ENCODE data around the gene ZDHHC13.

ZDHHC13 gene, protein sequence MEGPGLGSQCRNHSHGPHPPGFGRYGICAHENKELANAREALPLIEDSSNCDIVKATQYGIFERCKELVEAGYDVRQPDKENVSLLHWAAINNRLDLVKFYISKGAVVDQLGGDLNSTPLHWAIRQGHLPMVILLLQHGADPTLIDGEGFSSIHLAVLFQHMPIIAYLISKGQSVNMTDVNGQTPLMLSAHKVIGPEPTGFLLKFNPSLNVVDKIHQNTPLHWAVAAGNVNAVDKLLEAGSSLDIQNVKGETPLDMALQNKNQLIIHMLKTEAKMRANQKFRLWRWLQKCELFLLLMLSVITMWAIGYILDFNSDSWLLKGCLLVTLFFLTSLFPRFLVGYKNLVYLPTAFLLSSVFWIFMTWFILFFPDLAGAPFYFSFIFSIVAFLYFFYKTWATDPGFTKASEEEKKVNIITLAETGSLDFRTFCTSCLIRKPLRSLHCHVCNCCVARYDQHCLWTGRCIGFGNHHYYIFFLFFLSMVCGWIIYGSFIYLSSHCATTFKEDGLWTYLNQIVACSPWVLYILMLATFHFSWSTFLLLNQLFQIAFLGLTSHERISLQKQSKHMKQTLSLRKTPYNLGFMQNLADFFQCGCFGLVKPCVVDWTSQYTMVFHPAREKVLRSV

DNA sequence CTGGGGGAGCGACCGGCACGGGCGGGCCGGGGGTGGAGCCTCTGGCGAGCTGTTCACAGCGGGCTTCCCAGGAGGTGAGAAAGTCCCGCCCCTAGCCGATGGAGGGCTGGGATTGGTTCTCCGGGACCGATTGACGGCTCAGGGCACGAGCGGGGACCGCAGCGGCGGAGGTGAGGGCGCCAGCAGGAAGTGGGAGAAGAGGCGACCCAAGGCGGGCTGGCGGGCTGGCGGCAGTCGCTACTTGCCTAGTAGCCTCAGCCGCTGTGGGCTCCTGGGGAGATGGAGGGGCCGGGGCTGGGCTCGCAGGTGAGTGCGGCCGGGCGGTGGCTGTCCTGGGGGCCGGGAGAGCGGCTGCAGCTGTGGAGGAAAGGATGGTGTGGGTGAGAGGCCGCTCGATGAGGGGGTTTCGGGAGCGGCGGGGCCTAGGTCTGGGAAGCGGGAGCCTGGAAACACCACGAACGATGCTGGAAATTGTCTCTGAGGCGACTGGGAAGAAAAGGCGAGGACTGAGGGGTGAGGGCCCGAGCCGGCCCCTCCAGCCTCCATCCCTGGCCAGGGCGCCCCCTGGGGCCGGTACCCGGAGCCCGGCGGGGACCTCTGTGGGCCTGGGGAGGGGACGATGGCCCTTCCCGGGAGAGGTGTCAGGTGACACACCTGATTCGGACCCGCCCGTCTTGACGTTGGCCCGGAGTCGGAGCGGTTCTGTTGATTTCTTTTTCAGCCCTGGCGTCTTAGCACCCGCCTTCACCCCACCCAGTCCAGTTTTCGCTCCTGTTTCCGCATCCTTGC is at the start of gene ZDHHC13:
Gene ZDHHC13, plus strand, starts transcription at position 198 of the 789 bp plus-strand sequence. Its CDS starts 82 bp downstream, at position 280.
- peak; percentile 93 for DNase-seq

DNA sequence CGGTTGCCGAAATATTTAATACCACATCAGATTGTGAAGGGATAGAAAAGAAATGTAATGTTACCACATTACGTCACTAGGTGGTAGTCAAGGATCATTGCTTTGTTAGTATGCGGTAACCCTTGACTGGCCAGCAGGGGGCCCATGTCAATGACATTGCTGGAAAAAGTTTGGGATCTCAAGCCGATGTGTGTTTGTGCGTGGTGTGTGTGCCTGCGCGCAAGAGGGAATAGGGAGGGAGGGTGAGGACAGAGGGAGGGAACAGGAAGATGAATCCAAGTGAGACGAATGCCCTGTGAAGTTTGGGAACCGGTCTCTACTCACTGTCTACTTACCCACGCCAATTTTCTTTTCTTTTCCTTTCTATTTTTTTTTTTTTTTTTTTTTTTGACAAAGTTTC is 45.7 kb upstream of the ZDHHC13 start:
- DNase-seq: peak; percentile 86

DNA sequence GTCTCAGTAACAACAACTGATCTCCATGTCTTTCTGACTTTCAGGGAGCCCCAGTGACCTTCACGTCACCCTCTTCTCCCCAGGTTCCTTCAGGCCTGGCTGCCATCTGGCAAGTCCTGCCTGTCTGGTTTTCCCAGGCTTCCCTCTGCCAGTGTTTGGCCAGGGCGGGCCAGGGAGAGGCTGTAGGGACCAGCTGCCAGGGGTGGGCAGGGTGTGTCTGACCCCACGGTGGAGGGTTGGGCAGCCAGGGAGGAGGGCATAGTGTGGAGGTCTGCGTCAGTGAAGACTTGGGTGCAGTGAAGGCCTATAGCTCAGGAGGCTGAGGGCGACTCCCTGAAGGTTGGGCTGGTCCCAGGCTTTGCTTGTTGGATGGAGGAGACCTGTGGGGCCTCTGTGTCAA is 44.5 kb upstream of the ZDHHC13 start:
- DNase-seq: no peak

DNA sequence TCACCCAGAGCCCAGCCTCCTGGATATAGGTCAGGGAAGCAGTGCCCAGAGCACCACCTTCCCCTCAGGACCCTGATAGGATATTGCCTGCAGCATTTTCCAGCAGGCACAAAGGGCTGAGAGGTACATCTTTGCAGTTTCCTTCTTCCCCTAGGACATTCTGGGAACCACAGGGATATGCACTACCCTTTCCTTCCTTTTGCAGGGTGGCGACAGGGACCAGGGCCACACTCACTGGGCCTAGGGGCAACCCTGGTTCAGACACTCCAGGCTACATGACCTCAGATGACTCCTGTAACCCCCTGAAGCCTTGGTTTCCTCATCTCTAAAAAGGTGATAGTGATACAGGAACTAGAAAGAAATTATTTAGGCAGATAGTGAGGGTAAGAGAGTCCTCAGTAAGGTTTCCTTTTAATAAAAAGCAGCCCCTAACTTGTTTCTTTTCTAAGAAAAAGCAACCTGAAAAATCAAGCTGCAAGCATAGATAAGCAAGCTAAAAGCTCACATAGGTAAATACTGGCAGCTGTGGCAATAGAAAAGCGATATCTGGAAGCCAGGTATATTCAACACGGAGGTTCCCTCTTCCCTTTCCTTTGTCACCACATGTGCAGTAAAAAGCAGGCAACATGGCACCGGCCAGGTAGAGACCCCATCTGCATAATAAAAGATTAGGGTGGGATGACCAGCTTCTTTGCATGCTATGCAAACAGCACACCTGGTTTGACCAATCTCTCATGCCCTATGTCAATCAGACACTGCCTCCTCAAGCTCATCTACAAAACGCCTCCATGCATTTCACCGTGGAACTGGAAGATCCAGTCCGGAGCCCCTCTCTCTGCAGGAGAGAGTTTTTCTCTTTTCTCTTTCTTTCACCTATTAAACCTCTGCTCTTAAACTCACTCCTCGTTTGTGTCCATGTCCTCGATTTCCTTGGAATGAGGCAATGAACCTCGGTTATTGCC is 43.2 kb upstream of the ZDHHC13 start:
- DNase-seq: no peak

DNA sequence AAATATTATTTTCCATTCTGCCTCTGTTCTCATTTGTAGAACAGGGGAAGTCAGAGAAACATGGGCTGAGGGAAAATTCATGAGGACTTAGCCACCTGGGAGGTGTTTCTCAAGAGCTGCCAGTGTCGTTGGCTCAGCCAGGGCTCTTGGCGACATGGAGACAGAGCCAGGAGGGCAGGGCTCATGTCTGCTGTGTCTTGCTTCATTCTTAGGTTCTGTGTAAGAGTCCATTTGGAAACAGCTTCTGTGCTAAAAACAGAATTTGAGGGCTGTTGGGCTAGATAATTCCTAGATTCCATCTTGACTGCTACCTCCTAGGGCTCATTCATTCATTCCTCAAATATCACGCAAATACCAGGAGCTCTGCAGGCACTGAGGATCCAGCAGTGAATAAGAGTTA is 41.3 kb upstream of the ZDHHC13 start:
- no peak for DNase-seq

DNA sequence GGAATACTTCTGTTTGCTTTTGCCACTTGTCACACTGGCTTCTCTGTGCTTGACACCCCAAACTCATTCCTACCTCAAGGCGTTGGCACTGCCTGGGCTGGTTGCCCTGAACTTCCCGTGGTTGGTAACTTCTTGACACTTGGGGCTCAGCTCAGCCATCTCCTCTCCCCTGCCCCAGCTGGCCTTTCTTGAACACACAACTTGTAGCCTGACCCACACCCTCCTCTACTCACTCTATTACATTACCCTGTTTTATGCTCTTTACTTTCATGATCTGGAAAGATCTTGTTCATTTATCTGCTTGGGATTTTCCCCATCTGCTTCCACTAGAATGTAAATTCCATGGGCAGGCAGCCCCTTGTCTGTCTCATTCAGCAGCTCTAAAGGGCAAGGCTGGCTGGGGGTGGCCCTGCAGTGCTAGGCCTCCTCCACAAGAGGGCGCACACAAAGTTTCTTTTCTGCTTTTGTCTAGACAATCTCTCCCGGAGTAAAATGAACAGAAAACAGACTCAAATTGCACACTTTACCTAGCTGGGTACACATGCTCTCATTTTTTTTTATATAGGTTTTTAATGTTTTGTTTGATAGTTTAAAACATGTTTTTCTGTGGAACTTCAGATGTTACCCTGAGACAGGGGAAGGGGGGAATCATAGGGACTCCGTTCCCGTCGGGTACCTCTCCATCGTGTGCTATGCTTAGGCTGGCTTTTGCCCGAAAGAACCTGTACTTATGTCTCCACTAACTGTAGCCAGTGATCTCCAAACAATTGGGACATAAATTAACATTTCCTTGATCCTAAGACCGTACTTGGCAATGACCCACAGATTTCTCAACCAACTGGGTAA is 40.0 kb upstream of the ZDHHC13 start:
- peak; percentile 43 for DNase-seq

DNA sequence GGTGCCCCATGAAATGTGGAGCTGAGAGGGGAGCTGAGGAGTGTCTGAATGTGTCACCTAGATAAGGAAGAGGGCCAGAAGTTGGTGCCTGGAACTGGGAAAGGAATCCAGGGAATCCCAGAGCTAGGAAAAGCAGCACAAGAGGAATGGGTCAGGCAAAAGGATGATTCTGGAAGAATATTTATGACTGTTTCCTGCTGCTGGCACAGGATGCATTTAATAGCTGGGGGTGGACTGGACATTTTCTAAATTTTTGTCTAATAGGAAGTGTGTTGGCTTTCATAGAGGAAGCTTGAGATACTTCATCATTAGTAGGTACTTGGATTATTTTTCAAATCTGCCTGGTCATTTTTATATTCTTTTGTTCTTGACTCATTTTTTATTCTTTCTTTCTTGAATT is 39.0 kb upstream of the ZDHHC13 start:
- DNase-seq: no peak

DNA sequence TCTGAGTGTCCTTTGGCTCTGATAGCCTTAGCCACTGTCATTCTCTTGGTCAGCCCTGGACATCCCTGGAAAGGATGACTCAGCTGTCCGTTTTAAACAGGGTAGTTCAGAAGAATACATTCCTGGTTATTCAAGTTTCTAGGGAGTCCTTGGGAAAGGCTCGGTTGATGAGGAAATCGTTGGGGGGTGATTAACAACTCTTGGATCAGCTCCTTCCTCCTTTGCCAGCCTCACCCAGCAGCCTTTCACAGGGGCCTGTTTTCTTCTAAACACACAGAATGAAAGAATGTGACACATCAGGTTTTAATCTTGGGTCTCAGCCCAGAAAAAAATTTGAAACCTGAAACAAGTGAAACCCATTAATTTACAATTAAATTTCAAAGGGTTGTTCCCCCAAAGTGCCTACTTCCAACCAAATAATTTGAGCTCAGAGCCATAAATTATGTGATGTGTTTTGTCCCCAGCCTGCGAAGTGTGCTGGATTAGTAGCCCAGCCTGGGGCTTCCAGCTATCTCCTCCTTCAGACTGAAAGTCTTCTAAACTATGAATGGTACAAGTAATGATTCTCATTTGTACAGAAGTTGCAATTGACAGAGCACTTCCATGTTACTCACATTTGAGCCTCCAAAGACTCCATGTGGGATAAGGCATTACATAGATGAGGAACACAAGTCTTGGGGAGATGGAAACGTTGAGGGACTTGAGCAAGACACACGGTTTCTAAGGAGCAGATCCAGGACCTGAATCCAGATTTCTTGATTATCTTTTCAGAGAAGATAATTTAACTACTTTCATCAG is 37.1 kb upstream of the ZDHHC13 start:
- DNase-seq: peak; percentile 17

DNA sequence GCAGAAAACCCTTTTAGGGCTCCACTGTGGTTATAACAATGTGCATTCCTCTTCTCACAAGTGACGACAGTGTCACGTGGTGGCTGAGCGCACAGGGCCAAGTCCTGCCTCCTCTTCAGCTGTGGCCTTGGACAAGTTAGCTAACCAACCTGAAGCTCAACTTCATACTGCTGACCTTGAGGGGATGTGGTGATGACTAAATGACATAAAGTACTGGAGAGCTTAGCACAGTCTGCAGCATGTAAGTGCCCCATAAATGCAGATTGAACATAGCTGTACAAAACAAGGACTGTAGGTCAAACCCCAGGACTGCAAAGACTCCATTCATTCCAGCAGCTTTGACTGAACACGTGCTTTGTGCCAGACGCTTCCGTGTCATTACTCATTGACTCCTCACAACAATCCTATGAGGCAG is 36.4 kb upstream of the ZDHHC13 start:
- DNase-seq: no peak

DNA sequence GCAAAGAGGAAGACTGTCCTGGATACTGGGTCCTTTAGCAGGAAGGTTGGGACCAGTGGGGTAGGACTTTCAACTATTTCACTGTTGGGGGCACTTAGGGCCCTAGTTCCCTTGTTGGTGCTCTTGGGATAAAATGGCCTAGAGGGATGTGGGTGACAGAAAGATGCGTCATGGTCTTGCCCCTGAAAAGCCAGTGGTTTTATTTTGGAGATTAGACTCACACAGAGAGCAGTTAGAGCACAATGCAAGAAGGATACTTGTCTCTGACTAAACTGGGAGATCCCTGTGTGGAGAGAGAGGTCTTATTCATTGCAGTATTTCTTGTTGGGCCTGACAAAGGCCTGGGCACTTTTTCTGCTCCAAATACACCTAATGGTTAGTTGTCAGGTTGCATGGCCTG is 33.8 kb upstream of the ZDHHC13 start:
- no peak for DNase-seq

DNA sequence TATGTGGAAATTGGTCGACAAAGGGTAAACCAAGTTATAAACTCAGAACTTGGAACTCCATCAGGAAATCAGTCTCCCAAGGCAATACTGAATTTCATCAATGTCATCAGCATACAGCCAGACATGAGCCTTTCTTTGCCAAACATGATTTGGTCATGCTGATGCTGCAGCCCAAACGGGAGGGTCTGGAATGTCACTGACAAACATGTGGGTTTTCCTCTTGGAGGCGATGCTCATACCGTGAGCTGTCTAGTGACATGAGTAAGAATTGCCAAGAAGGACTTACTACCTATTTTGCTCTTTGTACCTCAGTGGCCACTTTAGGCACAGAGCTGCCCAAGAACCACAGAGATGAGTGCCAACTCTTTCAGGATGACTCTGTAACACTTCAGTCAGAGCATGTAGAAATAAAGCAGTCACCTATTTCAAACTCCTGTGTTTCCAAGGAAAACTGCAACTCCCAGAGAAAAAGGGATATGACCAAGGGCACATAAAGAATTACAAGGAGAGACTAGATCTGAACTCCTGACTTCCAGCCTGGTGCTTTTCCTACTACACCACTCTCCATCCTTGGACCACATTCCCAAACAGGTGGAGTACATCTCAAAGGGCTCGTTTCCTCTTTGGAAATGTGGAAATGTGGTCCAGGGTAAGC is 32.2 kb upstream of the ZDHHC13 start:
- DNase-seq: no peak

DNA sequence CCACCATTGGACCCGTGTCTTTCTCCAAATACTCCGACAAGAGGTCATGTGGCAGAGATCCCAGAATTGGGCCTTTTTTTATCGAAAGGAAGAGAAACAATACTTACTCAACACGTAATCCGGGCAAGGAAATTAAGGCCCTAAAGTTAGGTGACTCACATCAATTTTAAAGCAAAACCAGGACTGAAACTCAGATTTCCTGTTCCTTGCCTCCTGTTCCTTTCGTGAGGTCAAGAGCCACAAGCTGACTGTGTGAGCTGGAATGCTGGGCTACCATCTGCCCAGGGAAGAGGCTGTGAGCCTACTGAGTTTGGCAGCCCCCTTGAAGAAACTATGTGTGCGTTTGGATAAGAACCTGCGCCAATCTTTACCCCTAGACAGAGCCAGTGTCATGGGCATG is 29.3 kb upstream of the ZDHHC13 start:
- no peak for DNase-seq

DNA sequence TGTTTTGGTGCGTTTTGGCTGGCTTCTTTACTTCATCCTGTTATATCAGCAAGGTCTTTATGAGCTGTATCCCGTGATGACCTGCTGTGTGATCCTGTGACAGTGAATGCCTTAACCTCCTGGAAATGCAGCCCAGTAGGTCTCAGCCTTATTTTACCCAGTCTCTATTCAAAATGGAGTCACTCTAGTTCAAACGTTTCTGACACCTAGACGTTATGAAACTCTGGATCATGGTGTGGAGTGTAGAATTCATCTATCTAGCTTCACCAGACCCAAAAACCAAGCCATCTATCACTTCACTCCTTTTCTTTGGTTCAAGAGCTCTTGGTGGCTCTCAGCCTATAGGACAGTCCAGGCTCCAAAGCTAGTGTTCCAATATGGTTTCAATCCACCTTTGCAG is 28.2 kb upstream of the ZDHHC13 start:
- no peak for DNase-seq

DNA sequence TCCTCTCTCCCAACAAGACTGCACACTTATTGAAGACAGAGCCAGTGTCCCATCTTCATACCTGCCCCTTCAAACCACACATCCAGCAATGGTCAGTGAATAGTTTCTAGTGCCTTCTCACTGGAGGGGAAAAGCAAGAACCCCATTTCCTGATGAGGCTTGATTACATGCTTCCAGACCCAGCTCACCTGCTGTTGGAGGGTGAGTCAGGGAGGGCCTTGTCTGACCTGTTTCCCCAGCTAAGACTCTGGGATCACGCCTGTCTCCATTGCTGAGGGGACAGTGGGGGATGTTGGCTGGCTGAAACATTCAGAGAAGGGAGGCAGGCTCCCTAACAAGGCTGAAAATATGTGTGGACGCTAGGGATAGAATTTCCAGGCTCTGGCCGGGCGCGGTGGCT is 27.5 kb upstream of the ZDHHC13 start:
- no peak for DNase-seq

DNA sequence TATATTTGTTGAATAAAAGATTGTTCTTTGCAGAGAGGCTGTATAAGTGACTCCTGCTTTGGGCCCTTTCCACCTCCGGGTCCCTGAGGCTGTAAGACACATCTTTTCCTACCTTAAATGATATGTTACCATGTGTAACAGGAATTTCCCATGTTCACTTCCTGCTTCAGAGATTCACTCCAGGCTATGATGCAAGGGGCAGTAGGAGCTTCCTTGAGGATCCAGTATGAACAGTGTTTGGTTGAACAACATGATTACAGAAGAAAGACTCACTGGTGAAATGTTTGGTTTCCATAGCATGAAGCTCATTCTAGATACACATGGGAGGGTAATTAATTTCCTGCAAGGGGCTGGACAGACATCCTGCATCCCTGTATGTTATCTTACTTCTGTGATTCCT is 25.6 kb upstream of the ZDHHC13 start:
- DNase-seq: no peak

DNA sequence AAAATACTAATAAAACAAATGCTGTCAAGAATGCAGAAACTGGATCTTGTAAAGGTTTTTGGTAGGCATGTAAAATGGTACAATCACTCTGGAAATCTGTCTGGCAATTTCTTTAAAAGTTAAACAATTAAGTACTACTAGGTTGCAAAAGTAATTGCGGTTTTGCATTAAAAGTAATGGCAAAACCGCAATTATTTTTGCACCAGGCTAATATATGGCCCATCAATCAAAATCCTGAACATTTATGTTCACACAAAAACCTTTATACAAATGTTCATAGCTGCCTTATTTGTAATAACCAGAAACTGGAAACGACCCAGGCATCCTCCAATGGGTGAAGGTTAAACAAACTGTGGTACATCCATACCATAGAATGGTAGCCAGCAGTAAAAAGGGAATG is 24.6 kb upstream of the ZDHHC13 start:
- no peak for DNase-seq

DNA sequence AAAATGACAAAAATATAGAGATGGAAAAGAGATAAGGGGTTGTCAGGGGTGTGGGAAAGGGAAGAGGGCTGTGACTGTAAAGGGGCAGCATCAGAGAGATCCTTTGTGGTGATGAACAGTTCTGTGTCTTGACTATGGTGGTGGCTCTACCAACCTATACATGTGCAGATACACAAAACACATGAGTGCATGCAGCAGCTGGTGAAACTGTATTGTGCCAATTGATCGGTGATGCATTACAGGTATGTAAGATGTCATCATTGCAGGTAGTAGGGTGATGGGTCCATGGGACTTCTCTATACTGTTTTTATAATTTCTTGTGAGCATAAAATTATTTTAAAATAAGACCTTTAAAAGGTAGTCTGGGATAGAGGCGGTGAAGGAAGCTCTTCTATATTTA is 24.1 kb upstream of the ZDHHC13 start:
- no peak for DNase-seq

DNA sequence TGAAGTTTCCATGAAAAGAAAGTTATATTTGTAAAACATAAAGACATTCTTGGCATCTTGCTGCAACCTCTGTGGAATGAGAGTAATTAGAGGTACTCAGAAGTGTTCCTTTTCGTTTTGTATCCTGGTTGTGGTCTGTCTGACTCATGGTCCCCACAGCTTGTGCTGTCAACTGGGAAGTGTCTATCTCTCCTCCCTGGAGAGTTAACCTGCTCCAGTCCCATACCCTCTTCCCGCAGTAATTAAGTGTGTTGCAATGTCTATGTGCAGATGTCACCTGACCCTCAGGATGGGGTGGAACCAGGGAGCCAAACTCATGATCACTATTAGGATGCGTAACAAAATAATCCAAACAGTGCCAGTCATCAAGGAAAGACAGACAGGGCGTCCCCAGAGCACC is 23.0 kb upstream of the ZDHHC13 start:
- no peak for DNase-seq

DNA sequence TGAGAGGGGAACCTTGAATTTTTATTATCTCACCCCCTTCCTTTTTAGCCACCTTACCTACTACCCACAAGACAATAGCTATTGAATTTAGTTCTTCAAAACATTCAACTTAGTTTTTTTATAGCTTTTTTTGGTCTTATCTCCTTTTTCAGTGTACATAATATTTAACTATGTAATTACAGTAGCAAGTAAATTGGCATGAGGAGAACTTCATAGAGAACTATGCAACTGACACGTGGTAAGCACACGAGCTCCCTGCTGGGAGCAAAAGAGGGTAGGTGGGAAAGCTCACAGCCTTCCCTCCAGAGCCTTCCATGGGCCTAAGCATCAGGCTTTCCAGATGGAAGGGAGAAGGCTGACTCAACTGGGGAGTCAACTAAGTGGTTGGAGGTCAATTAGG is 22.1 kb upstream of the ZDHHC13 start:
- DNase-seq: no peak

DNA sequence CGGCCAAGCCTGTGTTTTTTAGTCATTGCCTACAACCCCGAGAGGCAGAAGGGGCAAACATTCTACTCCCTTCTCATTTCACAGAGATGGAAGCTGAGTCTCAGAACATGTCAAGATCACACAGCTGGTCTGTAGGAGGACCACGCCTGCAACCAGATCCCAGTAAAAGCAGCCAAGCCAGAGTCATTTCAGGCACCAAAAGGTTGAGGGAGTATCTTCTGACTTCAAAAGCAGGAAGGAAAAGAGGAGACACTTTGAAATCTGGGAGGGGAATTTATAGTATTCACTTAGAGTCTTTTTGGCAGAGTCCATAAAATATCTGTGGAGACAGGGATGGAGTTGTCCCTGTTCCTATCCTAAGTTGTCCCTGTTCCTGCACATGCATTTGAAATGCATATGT is 17.9 kb upstream of the ZDHHC13 start:
- DNase-seq: no peak
